H9 (cell line): ENCODE data around the gene EFS. TPM values are rescaled to one million over a fixed set of nuclear protein-coding genes. Genes with fewer than 3 reads are reported as not detected.

Experiments used
- DNase-seq: peaks from one replicate; pipeline ENCODE4 v3.0.0-alpha.2; 2017
- H2AFZ ChIP-seq: one replicate; pipeline ENCODE4 v1.6.1; 2013; ENCODE audit warnings: mild to moderate bottlenecking, low read length, control low read depth, moderate library complexity
- H2AK5ac ChIP-seq: 2 replicates; pipeline ENCODE4 v1.6.1; 2013; ENCODE audit warnings: low read length, control low read depth, mixed read lengths; ENCODE audit not compliant: insufficient read length
- H2BK120ac ChIP-seq: one replicate; pipeline ENCODE4 v1.6.1; 2013; ENCODE audit warnings: low read depth, mild to moderate bottlenecking, low read length, control low read depth, inconsistent platforms; ENCODE audit not compliant: poor library complexity, severe bottlenecking
- H2BK12ac ChIP-seq: 2 replicates; pipeline ENCODE4 v1.6.1; 2013; ENCODE audit warnings: low read length, control low read depth, mixed read lengths, low read depth; ENCODE audit not compliant: insufficient read length
- H2BK15ac ChIP-seq: 2 replicates; pipeline ENCODE4 v1.6.1; 2013; ENCODE audit warnings: low read depth, low read length, control low read depth
- H2BK20ac ChIP-seq: one replicate; pipeline ENCODE4 v1.6.1; 2013; ENCODE audit warnings: low read depth, mild to moderate bottlenecking, low read length, control low read depth, inconsistent platforms; ENCODE audit not compliant: poor library complexity, severe bottlenecking
- H2BK5ac ChIP-seq: 2 replicates; pipeline ENCODE4 v1.6.1; 2013; ENCODE audit warnings: low read length, control low read depth, mixed read lengths; ENCODE audit not compliant: insufficient read length
- H3K14ac ChIP-seq: 2 replicates; pipeline ENCODE4 v1.6.1; 2013; ENCODE audit warnings: low read length, control low read depth; ENCODE audit not compliant: insufficient read depth
- H3K18ac ChIP-seq: 2 replicates; pipeline ENCODE4 v1.6.1; 2013; ENCODE audit warnings: low read depth, mild to moderate bottlenecking, mixed read lengths, low read length, control low read depth; ENCODE audit not compliant: insufficient read length
- H3K23ac ChIP-seq: 2 replicates; pipeline ENCODE4 v1.6.1; 2013; ENCODE audit warnings: low read length, control low read depth, mixed read lengths, low read depth; ENCODE audit not compliant: insufficient read length
- H3K23me2 ChIP-seq: 2 replicates; pipeline ENCODE4 v1.6.1; 2013; ENCODE audit warnings: low read depth, mild to moderate bottlenecking, mixed read lengths, low read length, control low read depth; ENCODE audit not compliant: insufficient read length, poor library complexity, severe bottlenecking
- H3K27ac ChIP-seq: 2 replicates; pipeline ENCODE4 v1.5.1; 2013; ENCODE audit warnings: low read length, control low read depth, mixed read lengths, low read depth; ENCODE audit not compliant: insufficient read length
- H3K27me3 ChIP-seq: 2 replicates; pipeline ENCODE4 v1.6.1; 2013; ENCODE audit warnings: low read length, control low read depth, inconsistent platforms; ENCODE audit not compliant: insufficient read depth
- H3K4ac ChIP-seq: 2 replicates; pipeline ENCODE4 v1.6.1; 2013; ENCODE audit warnings: low read depth, mild to moderate bottlenecking, control low read depth, inconsistent platforms, low read length, moderate library complexity
- H3K4me1 ChIP-seq: 2 replicates; pipeline ENCODE4 v1.6.1; 2013; ENCODE audit warnings: low read length, control low read depth, inconsistent platforms; ENCODE audit not compliant: insufficient read depth
- H3K4me2 ChIP-seq: 2 replicates; pipeline ENCODE4 v1.6.1; 2013; ENCODE audit warnings: low read length, control low read depth, mixed read lengths; ENCODE audit not compliant: insufficient read length, insufficient read depth
- H3K56ac ChIP-seq: 2 replicates; pipeline ENCODE4 v1.6.1; 2013; ENCODE audit warnings: low read depth, mild to moderate bottlenecking, mixed read lengths, low read length, control low read depth; ENCODE audit not compliant: insufficient read length
- H3K79me1 ChIP-seq: 2 replicates; pipeline ENCODE4 v1.6.1; 2013; ENCODE audit warnings: low read depth, mild to moderate bottlenecking, moderate library complexity, low read length, control low read depth, inconsistent platforms; ENCODE audit not compliant: insufficient read depth, poor library complexity, severe bottlenecking
- H3K79me2 ChIP-seq: 2 replicates; pipeline ENCODE4 v1.6.1; 2013; ENCODE audit warnings: low read length, control low read depth, inconsistent platforms; ENCODE audit not compliant: insufficient read depth
- H3K9ac ChIP-seq: 2 replicates; pipeline ENCODE4 v1.6.1; 2013; ENCODE audit warnings: low read length, control low read depth, mixed read lengths; ENCODE audit not compliant: insufficient read length; ENCODE audit errors: extremely low read depth
- H3K9me3 ChIP-seq: one replicate; pipeline ENCODE4 v1.6.1; 2013; ENCODE audit warnings: low read depth, low read length, inconsistent platforms; ENCODE audit not compliant: control insufficient read depth
- H3T11ph ChIP-seq: one replicate; pipeline ENCODE4 v1.6.1; 2013; ENCODE audit warnings: mild to moderate bottlenecking, low read length, control low read depth, inconsistent platforms
- H4K20me1 ChIP-seq: one replicate; pipeline ENCODE4 v1.6.1; 2013; ENCODE audit not compliant: control insufficient read depth, insufficient read length, insufficient read depth
- H4K5ac ChIP-seq: 2 replicates; pipeline ENCODE4 v1.6.1; 2013; ENCODE audit warnings: low read depth, mild to moderate bottlenecking, mixed read lengths, low read length, control low read depth; ENCODE audit not compliant: insufficient read length
- H4K8ac ChIP-seq: replicated peaks from 2 replicates; pipeline ENCODE4 v1.6.1; 2013; ENCODE audit warnings: low read length, control low read depth, mixed read lengths, low read depth; ENCODE audit not compliant: insufficient read length
- H4K91ac ChIP-seq: 2 replicates; pipeline ENCODE4 v1.6.1; 2013; ENCODE audit warnings: low read depth, mild to moderate bottlenecking, moderate library complexity, mixed read lengths, low read length, control low read depth; ENCODE audit not compliant: insufficient read length
- H3K27ac Mint-ChIP-seq, 3 experiments: 2 replicates in 2 of 3; 3 replicates in 1 of 3; pipeline ENCODE4 v1.8.0; 2020 to 2021; ENCODE audit warnings: mixed read lengths in 3 of 3, mild to moderate bottlenecking in 1 of 3, moderate library complexity in 1 of 3
- H3K27me3 Mint-ChIP-seq: 2 replicates; pipeline ENCODE4 v1.8.0; 2021; ENCODE audit warnings: low read depth, mild to moderate bottlenecking, moderate library complexity, mixed read lengths
- H3K36me3 Mint-ChIP-seq, 3 experiments: 2 replicates in 2 of 3; 3 replicates in 1 of 3; pipeline ENCODE4 v1.8.0; 2020 to 2021; ENCODE audit warnings: low read depth in 3 of 3, mixed read lengths in 3 of 3; ENCODE audit not compliant: insufficient read depth in 1 of 3
- H3K4me1 Mint-ChIP-seq, 2 experiments: 2 replicates each; pipeline ENCODE4 v1.8.0; 2020; ENCODE audit warnings: mixed read lengths in 2 of 2
- H3K4me3 Mint-ChIP-seq, 2 experiments: 2 replicates in 1 of 2; 3 replicates in 1 of 2; pipeline ENCODE4 v1.8.0; 2020 to 2021; ENCODE audit warnings: mild to moderate bottlenecking in 2 of 2, mixed read lengths in 2 of 2, moderate library complexity in 1 of 2
- H3K9me3 Mint-ChIP-seq, 2 experiments: 2 replicates in 1 of 2; 3 replicates in 1 of 2; pipeline ENCODE4 v1.8.0; 2020; ENCODE audit warnings: mild to moderate bottlenecking in 2 of 2, mixed read lengths in 2 of 2, moderate library complexity in 1 of 2
- WGBS: extraction: QIAGEN DNeasy Blood & Tissue Kit; methylation state at CpG from one replicate; pipeline ENCODE4 v1.1.7; 2013; ENCODE audit warnings: missing lambda C conversion rate, low lambda C conversion rate, mixed read lengths; ENCODE audit not compliant: insufficient read length; ENCODE audit errors: extremely low coverage; 5-methylcytosine and 5-hydroxymethylcytosine counted together
- total RNA-seq: library from RNA; stranded (reverse); gene quantifications from 2 replicates; pipeline ENCODE4 v1.2.1, GENCODE V29; 2021
- TF ChIP-seq, protein P1 (sequence below): fragments of 200-600 bp; sonication (generic); conservative IDR thresholded peaks from 3 replicates; pipeline ENCODE4 v1.8.0; 2021; ENCODE audit warnings: antibody characterized with exemption, mild to moderate bottlenecking

The EFS gene
- total RNA-seq, 1 experiment from 2014 or later: 32.1 TPM

DNA sequence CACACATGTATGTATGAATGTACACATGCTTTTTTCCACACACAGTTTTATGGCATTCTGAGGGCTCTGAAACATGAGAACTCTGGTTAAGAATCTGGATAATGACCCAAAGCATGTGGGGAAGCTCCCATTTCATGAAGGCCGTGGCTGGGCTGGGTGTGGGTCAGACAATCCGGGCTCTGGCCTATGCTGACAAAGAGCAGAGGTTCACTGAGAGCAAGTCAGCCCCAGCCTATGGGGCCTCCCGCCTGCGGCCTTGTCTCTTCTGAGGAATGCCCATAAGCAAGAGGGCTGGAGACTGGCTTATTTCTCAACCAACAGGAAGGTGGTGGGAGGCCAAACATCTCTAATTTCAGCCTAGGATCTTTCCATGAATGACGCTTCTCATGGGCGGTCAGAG, 34.6 kb upstream of the EFS start:
- Histone ChIP-seq H3T11ph (no peak overlapping the region), H3K14ac (no peak overlapping the region), H3K9me3 (no peaks in the 10 kb centered on the region), H3K27ac (no peak overlapping the region), H2BK5ac (no peak overlapping the region), H3K9ac (no peak overlapping the region), H3K27me3 (no peaks in the 10 kb centered on the region), H4K8ac (no peak overlapping the region), H4K91ac (no peak overlapping the region), H2AK5ac (no peak overlapping the region), H3K23ac (no peak overlapping the region), H3K4ac (no peak overlapping the region), H3K23me2 (no peaks in the 10 kb centered on the region), H2BK12ac (no peak overlapping the region), H2BK120ac (no peak overlapping the region), H2BK15ac (no peak overlapping the region), H2AFZ (no peak overlapping the region), H3K79me2 (no peaks in the 10 kb centered on the region), H3K56ac (no peak overlapping the region), H4K5ac (no peak overlapping the region), H3K4me2 (no peak overlapping the region), H2BK20ac (no peak overlapping the region), H4K20me1 (no peaks in the 10 kb centered on the region), H3K79me1 (no peaks in the 10 kb centered on the region), H3K18ac (no peak overlapping the region), H3K4me1 (no peaks in the 10 kb centered on the region)
- Mint-ChIP-seq H3K27me3 (peaks cover 42% of the 10 kb centered on the region), H3K27ac (peak overlapping the region in 1 of 3 experiments; percentile 44; a peak in 1 of 7 replicates), H3K36me3 (no peaks in the 10 kb centered on the region), H3K4me1 (peaks cover 2 to 8% of the 10 kb centered on the region in 2 experiments; a peak in 3 of 4 replicates), H3K9me3 (no peaks in the 10 kb centered on the region; a peak in 1 of 5 replicates), H3K4me3 (no peak overlapping the region)
- TF ChIP-seq, protein P1, sequence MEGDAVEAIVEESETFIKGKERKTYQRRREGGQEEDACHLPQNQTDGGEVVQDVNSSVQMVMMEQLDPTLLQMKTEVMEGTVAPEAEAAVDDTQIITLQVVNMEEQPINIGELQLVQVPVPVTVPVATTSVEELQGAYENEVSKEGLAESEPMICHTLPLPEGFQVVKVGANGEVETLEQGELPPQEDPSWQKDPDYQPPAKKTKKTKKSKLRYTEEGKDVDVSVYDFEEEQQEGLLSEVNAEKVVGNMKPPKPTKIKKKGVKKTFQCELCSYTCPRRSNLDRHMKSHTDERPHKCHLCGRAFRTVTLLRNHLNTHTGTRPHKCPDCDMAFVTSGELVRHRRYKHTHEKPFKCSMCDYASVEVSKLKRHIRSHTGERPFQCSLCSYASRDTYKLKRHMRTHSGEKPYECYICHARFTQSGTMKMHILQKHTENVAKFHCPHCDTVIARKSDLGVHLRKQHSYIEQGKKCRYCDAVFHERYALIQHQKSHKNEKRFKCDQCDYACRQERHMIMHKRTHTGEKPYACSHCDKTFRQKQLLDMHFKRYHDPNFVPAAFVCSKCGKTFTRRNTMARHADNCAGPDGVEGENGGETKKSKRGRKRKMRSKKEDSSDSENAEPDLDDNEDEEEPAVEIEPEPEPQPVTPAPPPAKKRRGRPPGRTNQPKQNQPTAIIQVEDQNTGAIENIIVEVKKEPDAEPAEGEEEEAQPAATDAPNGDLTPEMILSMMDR: no peak
- DNase-seq: no peak
- no CpG with 5 or more reads among the region's 6 CpGs for WGBS
